H54 (cell line): Measurements from ENCODE around the gene GFAP.
A peak's percentile ranks its signal among the peaks of the same experiment; 100 is the strongest.

Experiments
- DNase-seq: peaks from one replicate; pipeline ENCODE4 v3.0.0; 2011; ENCODE audit warnings: low spot score, mixed read lengths; ENCODE audit not compliant: insufficient read length
- FAIRE-seq: peaks from 3 replicates; lab custom pipeline; 2011; peaks lifted over from hg19 to GRCh38; lab: Jason Lieb, UNC
- POLR2A ChIP-seq: IDR thresholded peaks from 2 replicates; pipeline ENCODE4 v1.6.1; 2011; ENCODE audit warnings: low read depth, mild to moderate bottlenecking, low read length

Gene GFAP

DNA sequence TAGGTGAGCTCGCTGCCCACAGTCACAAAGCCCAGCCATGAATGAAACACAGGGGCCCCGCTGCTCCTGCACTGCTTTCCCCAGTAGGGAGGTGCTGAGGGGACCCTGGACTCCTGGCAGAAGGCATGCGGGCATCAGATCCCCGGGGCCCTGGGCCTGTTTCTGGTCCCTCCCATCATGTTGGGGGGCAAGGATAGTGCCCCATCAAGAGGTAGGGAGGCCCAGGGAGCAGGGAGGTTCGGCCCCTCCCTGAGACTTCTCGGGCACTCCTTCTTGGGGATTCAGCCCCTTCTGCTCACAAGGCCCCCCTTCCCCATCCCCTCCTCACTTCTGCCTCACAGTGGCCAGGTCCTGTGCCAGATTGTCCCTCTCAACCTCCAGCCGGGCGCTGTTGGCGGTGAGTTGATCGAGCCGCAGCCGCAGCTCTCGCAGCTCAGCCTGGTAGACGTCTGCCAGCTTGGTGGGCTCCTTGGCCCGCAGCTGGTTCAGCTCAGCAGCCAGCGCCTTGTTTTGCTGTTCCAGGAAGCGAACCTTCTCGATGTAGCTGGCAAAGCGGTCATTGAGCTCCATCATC, 515 bp downstream of the GFAP start:
- no peak for FAIRE-seq
- no peak for TF ChIP-seq POLR2A
- no peak for DNase-seq

DNA sequence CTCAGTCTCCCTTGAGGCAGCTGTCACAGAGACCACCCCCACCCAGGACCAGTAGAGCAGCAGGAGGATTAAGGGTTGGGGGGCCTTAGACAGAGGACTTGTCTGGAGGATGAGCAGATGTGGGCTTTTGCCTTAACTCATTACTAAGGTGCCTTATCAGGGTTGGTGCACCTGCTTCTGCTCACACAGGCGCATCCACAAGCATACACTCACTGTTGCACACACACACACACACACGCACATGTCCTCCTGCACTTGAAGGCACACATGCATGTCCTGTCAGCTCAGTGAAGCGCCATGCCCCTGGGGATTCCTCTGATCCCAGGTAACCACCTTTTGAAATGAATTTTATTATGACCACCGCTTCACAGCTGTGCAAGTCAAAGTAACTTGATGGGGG, 1.2 kb downstream of the GFAP start:
- DNase-seq (no peak), FAIRE-seq (no peak)
- TF ChIP-seq POLR2A = no peak

DNA sequence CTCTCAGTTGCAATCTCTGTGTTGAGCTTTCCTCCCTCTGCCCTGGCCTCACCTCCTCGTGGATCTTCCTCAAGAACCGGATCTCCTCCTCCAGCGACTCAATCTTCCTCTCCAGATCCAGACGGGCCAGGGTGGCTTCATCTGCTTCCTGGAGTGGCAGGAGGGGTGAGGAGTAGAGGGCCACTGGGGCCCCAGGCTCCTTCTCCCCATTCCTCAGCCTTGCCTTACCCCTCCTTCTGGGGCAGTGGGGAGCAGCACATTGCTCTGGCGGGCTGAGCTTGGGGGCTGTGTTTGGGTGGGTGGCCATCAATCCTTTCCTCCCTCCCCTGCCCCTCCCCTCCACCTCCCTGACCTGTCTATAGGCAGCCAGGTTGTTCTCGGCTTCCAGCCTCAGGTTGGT, 1.6 kb downstream of the GFAP start:
- TF ChIP-seq POLR2A = no peak
- DNase-seq (no peak), FAIRE-seq (no peak)

DNA sequence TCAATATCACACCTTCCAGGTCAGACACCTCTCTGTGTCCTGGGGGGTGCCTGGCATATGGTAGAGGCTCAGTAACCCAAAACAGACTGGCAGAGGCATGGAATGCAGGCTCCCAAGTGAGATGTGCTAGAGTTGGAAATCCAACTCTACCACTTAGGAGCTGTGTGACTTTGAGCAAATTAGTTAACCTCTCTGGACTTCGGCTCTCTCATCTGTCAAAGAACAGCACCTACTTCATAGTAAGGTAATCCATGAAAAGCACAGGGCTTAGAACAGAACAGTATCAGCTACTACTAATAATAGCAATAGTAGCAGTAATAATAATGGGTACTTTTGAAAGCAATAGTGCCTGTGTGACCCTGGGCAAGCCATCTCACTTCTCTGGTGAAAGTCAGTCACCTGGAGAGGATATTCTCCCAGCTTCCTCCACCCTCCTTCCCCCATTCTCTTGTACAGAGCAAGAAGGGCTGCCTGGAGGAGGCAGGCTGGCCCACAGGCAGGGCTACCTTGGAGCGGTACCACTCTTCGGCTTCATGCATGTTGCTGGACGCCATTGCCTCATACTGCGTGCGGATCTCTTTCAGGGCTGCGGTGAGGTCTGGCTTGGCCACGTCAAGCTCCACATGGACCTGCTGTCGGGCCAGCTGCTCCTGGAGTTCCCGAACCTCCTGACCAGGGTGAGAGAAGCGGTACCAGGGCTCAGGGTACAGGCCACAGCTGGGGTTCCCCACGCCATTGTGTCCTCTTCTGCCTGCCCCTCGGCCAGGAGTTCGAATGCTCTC, 2.3 kb downstream of the GFAP start:
- DNase-seq (no peak), FAIRE-seq (no peak)
- no peak for TF ChIP-seq POLR2A

DNA sequence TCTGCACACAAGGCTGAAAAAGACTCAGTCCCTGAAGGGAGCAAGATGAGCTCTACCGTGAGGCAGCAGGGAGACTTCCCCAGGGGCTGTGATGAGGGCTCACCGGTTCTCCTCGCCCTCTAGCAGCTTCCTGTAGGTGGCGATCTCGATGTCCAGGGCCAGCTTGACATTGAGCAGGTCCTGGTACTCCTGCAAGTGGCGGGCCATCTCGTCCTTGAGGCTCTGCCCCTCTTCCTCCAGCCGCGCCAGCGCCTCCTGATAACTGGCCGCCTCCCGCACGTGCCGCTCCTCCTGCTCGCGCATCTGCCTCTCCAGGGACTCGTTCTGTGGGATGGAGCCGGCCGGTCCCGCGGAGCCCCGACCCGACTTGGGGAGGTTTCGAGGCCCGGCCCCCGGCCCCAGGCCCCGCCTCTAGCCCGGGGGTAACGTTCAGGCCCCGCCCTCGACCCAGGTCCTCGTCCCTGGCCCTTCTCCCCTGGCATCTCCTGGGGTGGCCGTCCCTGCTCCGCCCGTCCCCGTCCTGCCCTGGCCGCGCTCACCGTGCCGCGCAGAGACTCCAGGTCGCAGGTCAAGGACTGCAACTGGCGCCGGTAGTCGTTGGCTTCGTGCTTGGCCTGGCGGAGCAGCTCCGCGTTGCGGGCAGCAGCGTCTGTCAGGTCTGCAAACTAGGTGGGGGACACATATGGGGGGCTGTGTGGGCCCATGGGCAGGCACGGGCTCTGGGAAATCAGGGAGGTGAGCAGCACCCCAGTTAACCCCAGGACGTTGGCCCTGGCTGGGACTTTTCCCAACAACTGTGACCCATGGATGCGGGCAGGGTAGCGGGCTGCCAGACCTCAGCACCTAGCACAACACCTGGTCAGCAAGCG, 3.9 kb downstream of the GFAP start:
- FAIRE-seq = no peak
- 0 out of 2 replicates have a peak, but pooled peaks have one; percentile 2 for TF ChIP-seq POLR2A
- DNase-seq = peak; percentile 82

DNA sequence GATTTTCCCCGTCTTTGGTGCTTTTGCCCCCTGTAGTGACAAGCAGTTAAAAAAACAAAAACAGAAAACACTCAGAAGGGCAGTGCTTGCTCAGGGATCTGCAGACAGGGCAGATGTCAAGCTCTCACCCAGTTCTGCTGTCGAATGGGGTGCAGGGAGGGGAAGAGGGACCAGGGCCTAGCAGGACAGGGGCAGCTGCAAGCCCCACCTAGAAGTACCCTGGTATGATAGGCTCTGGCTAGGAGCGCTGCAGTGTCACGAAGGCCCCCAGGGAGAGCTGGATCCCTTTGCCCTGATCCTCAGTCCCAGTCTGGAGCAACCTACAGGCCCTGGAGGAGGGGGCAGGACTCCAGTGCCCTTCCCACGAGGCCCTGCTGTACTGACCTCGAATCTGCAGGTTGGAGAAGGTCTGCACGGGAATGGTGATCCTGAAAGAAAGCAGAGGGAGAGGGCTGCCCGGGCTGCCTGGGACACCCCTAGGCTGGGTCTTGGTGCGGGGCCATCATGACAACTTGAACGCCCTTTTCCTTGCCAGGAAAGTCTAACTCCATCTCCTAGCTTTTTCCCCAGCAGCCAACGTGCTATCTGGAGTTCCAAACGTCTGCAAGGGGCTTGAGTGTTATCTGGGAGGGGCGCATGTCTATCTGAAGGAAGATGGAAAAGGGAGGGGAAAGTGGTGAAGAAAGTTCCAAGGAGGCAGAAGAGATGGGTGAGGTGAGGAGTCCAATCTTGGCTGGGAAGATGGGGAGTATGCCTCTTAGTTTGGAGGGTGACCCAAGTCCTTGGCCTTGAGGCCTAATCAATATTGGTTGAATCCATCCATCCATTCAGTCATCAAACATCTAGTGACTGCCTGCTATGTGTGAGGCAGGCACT, 4.8 kb downstream of the GFAP start:
- DNase-seq (no peak), FAIRE-seq (no peak)
- 0 out of 2 replicates have a peak, but pooled peaks have one; percentile 24 for TF ChIP-seq POLR2A

DNA sequence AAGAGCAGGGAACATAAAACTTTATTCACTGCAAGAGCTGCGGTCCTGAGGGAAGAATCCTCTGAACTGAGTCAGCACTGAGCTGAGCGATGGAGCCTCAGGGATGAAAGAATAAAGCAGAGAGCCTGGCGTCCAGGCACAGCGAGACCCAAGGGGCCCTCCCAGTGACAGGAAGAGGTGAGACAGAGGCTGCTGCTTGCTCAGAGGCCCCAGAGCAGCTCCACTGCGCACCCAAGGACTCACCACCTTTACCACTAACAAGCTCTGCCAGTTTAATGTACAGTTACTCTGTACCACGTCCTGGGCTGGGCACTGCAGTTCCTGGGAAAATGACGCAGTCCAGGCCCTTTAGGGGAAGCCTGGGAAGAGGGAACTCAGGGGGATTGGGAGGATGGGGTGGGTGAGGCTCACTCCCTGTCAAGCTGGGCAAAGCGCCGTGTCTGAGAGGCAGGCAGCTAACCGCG, 5.6 kb downstream of the GFAP start:
- TF ChIP-seq POLR2A = peak; percentile 60
- peak; percentile 99 for DNase-seq
- no peak for FAIRE-seq

DNA sequence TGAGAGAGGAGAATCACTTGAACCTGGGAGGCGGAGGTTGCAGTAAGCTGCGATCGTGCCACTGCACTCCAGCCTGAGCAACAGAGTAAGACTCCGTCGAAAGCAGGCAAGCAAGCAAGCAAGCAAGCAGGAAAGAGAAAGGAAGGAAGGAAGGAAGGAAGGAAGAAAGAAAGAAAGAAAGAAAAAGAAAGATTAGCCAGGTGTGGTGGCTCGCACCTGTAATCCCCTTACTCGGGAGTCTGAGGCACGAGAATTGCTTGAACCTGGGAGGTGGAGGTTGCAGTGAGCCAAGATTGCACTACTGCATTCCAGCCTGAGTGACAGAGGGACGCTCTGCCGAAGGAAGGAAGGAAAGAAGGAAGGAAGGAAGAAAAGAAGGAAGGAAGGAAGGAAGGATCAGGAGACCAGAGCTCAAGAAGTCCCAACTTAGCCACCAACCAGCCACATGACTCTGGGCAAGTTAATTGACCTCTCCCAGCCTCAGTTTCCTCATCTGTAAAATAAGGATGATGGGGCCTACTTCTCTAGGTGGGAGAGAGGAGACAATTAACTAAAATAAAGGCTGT, 6.5 kb downstream of the GFAP start:
- FAIRE-seq (no peak), DNase-seq (no peak)
- TF ChIP-seq POLR2A = no peak

DNA sequence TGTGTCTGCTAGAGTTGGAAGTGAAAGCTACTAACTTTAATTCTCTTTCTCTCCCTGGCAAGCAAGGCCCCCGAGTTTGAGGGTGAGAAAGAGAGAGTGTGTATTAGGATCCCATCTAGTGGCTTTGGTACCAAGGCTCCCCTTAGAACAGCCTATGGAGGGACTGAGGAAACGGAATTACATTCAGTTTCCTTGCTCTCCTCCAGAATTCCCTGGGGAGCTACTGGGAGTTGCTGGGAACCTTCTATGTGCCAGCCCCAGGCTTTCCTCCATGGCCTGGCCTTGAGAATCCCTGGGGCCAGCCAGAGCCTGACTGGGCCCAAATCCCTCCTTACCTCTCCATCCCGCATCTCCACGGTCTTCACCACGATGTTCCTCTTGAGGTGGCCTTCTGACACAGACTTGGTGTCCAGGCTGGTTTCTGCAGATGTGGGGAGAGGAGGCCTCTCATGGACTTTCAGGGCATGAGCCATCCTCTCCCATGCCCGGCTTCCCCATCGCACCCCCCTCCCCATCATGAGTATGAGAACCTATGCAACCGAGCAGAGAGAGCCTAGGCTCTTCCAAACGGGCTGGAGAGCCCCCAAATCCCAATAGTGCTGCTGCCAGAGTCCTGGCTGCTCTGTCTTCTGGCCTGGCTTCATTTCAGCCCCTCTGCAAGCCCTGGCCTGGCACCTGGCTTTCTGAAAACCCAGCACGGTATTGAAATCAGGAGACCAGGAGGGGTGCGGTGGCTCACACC, 7.4 kb downstream of the GFAP start:
- FAIRE-seq = no peak
- no peak for TF ChIP-seq POLR2A

DNA sequence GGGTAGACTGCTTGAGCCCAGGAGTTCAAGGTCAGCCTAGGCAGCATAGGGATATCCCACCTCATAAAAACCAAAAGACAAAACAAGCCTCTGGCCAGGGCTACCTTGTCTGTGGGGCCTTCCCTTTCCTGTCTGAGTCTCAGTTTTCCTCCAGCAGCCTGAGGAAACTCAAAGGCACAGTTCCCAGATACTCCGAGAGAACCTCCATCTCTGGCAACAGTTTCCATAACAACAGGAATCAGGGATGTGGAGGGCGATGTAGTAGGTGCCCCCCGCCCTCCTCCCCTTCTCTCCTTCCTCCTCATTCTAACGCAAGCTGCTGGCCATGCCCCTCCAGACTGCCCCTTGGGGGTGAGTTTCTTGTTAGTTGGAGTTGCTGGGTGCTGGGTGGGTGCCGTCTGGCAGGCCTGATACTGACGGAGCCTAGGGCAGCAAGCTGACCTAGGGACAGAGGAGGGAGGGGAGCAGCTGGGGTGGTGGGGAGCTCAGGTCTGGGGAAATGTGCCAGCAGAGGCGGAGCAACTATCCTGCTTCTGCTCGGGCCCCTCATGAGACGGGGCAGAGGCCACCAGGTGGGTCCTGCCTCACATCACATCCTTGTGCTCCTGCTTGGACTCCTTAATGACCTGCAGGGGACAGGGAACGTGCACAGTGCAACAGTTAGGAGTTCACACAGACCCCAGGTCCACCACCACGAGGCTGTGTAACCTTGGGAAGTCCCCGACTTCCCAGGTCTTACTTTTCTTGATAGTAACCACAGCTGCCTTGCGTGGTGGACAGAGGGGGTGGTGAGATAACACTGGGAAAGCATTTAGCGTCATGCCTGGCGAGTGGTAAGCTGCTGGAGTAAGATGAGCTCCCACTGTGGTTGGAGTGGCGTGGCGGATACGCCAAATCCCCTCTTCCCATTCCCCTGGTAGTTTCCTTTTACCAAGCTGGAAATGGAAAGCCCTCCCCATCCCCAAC, 8.3 kb downstream of the GFAP start:
- no peak for DNase-seq
- no peak for FAIRE-seq
- TF ChIP-seq POLR2A = no peak

More for the DNA sequence above, 7.4 kb downstream of the GFAP start:
- DNase-seq = no peak

DNA sequence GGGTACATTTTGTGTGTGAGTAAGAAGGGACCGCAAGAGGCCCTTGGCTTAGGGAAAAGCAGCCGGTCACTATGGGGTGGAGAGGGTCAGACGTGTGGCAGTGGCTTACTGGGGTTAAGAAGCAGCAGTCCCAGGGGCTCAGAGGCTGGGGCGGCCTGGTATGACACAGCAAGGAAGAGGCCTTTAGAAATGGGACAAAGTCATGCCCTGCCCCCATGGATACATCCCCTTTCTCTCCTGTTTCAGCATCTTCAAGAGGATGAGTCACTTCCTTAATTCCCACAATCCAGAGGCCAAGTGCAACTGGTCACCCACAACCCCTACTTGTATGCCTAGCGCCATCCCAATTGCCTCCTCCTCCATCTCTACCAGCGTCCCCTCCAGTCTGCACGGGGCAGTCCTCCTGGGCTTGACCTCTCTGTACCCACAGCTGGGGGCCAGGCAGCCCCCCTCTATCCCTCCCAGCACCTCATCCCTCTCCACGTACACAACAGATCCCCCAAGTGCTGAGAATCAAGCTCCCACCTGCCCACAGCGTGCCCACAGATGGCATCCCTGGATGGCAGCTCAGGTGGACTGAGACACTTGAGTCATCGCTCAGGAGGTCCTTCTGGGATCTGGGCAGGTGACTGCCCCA, 9.2 kb downstream of the GFAP start:
- DNase-seq (peak; percentile 99), FAIRE-seq (peak; percentile 69)
- no peak for TF ChIP-seq POLR2A
